ENCODE results near the gene OTULIN. TPM values are rescaled to one million over a fixed set of nuclear protein-coding genes. Genes with fewer than 3 reads are reported as not detected.

Gene OTULIN
- total RNA-seq, 4 donors from 2014 or later: 44.8 to 155 (median 62.5) TPM

GRCh38 chr5:14748180-14748900 is 83.8 kb downstream of the OTULIN start:
- 46% methylated on average over 12 of the region's 12 CpGs for WGBS
- Histone ChIP-seq H3K9me3 (no peaks in the 10 kb centered on the region), H3K36me3 (peaks cover 33% of the 10 kb centered on the region), H3K27ac (peak overlapping the region; percentile 1), H3K4me3 (no peak overlapping the region), H3K27me3 (no peaks in the 10 kb centered on the region), H3K4me1 (peaks cover 4% of the 10 kb centered on the region)
- no peak for TF ChIP-seq POLR2A (IDR thresholded peaks at IDR 0.05)
- no peak for TF ChIP-seq CTCF (IDR thresholded peaks at IDR 0.05)
- no peak for TF ChIP-seq POLR2AphosphoS5 (IDR thresholded peaks at IDR 0.05)
- no peak for TF ChIP-seq EP300 (IDR thresholded peaks at IDR 0.05)
- no peak for DNase-seq (ENCODE audit: low spot score in 2 of 2)

Other genes starting within 250 kb of the OTULIN start
- 1 to 10 TPM; 1.1 to 3.3 (median 2.7) TPM for gene OTULINL, start 82.9 kb upstream of the OTULIN start, total RNA-seq
- gene ANKH, start 207.1 kb downstream of the OTULIN start, total RNA-seq: 10 to 100 TPM; 59.8 to 86.1 (median 70.4) TPM